GM19351 (cell line): ENCODE measurements around the gene NRCAM.
A peak's percentile ranks its signal among the peaks of the same experiment; 100 is the strongest.

Source experiments
- ATAC-seq: cut with Tn5 transposase; IDR thresholded peaks from one replicate; pipeline ENCODE4 v1.9.1; 2021; ENCODE audit warnings: mild to moderate bottlenecking, moderate library complexity; ENCODE audit not compliant: unreplicated experiment

Gene NRCAM

DNA sequence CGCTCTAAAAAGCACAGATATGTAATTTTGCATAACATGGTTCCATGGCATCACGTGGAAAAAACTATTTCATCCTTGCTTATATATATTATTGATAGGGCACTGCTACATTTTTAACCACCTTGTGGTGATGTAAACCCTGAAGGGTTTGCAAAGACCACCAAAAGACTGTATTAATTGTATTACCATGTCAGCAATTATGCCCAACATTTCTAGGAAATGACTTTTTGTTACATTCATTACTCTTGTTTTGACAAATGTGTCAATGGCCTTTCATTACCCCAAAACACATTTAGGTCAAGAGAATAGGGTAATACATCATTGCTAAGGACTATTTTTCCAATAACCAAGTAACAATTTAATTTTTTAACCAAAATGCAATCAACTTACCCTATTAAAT is 142.2 kb downstream of the NRCAM start:
- ATAC-seq: no peak

DNA sequence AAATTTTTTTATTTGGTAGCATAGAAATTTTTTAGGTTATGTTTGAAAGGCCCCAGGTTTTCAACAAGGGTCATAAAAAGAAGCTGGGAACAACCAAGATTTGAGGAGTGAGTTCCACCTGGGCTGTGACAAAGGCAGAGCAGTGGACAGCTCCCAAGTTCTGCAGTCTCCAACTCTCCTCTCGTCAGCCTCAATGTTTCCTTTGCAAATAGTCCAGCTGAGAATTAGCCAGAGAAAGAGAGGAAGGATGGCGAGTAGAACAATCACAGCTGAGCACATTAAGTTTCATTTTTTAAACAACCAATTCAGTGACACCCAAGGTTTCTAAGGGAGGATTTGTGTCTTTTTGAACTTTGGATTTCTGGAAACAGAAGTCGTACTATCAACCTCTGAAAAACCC is 143.2 kb downstream of the NRCAM start:
- ATAC-seq: no peak

DNA sequence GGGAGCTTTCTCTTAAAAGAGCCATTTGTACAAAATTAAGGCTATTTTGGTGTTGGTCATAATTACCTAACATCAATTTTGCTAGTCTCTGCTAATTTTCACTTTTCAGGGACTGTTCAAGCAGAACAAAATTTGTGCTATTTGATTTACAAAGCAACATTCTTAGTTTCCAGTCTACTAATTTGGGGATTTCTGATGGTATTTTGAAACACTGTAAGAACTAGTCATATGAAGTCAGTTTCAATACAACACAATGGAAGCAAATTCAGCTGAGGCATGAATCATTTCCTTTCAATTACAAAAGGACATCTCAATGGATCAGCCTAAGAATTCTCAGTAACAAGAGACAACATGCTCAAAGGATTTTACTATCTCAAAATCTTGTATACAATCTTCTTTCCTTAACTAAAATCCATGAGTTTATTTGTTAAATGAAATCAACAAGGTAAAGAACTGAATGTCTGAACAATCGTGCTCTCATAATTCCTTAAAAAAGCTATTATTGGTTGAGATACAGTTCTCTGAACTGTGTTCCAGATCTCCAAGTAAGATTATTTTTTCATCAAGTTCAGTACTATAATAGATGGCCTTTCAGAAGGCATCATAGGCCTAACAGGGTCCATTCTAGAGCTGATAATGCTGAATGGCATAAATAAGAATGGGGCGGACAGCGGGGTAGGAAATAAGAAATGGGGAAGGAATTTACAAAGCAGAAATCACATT is 144.6 kb downstream of the NRCAM start:
- ATAC-seq: peak; percentile 75

DNA sequence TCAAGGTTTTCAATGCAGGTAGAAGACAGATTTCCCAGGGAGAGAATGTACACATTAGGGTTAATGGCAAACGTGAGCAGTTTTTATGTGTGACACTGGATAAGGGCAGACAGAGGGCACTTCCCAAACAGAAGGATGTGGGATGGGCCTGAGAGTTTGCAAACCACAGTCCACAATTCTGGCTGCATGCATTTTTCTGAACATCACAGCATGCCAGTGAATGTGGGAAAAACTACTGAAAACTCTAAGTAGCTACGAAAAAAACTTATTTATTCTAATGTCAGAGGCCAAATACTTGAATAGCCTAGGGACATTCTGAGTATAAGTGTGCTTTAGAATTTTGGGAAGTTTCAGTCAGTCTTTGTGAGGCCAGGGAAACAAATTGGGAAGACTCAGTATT is 145.9 kb downstream of the NRCAM start:
- no peak for ATAC-seq

DNA sequence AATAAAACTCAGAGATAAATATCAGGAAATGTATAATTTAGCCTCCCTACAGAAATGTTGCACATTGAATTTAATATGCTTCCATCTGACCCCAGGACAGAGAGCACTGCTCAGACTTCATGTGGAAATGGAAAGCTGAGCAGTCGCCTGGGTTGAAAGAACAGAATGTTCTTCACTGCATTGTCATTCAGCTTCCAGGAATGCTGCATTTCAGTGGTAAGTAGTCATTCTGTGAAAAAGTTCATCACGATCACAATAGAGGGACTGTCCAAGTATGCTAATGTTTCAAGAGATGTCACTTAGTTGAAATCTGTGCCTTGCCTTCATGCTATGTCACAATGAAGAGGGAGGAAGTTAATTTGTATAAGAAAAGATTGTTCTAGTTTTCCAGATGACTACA is 147.3 kb downstream of the NRCAM start:
- peak; percentile 50 for ATAC-seq

DNA sequence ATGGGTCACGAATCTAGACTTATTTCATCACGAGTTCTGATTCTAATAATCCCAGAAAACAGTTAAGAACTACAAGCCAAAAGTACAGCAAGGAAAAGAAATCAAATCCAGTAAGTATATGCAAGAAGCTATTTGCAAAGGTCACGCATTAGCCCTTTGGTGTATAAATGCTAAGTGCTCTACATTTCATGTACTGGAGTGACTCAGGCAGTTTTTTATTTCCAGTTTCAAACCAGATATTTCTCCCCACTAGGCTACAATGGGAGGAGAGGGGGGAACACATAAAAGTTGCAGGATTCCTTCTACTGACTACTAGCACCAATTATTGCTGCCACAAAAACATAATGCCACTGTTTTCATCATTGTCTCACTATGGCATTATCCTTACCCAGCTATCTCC is 148.0 kb downstream of the NRCAM start:
- ATAC-seq: no peak

DNA sequence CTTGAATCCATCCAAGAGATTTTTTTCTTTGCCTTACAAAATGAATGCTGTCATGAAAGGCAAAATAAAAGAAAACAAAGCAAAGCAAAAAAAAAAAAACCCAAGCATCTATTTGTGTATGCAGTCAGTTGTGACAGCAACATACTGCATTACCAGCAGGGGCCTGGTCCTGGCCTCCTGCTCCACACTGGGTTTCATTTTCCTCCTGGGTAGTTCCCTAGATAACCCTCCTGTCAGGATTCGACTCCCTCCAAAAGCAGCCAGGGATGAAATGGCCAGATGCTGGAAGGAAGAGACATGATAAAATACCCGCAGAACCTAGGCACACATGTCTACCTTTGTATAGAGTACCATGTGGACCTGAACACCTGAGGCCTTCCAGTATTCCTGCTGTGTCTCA is 148.6 kb downstream of the NRCAM start:
- ATAC-seq: no peak

DNA sequence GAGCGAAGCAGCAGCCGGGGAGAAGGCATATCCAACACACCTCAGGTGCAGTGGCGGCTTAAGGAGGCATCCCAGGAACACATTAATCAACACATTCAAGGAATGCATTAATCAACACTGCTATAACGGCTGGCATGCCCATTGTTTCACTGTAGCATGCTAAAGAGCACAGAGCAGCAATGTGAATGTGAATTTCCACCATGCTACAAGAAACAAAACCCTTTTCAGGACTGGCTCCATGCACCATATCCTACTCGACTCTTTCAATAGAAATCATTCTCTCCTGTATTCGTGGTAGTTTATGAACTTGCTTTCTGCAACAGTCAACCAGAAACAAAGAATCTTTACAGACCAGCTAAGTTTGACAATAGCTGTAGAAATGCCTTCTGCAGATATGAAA is 149.0 kb downstream of the NRCAM start:
- ATAC-seq: no peak

DNA sequence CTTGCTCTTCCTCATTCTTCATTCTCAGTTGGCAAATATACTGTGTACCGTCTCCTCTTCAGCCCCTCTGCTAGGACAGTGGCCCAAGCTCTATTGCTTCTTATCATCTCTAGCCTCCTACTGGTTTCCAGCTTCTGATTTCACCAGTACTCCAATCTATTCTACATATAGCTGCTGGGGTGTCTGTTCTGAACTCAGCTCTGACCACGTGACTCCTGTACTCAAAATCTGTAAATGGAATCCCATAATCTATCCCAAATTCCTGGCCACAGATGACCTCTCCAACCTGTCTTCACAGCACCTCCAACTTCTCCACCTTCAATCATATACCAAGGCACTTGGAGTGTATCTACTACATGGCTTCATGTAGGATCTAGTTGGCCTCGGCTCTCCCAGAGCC is 152.9 kb downstream of the NRCAM start:
- ATAC-seq: no peak

DNA sequence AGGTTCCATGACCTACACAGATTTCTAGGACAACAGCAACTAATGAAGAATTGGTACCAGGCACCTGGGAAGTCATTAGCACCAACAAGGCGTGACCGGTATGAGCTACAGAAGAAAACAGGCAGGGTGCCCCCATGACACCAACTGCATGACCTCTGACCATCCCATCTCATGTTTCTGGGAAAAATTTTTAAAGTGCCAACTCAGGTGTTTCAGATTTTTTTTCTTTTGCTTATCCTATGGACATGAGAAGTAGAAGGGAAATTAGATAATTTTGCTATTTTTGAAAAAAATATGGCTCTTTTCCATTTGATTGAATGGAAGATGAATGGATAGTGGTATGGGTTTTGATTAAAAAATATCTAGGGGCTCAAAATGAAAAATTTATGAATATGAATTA is 154.8 kb downstream of the NRCAM start:
- ATAC-seq: no peak

DNA sequence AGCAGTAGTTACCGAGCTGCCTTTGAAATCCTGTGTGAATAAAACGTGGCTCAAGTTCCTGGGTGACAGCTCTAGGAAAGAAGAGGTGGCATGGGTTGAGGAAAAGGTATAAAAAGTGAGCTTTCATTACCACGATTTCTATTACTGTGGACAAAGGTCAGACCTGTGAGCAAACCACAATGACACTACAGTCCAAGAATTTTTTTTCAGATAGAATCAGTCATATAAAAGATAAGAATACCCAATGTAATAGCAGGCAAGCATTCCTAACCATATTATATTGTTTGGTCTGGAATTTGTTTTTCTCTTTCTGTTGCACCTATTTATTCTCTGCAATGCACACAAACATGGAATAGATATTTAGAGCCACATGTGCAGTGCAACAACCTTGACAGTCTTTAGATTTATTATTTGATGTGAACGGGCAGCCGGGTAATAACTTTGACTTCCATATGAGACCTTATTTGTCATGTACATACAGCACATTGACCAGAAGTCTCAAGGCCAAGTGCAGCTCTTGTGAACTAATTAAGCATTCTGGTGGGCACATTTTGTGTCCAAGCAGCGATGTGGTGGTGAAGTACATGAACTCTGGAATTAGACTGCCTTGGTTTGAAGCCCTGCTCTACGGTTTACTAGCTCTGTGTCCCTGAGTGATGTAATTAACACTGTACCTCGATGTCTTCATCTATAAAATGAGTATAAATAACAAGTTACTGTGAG is 156.8 kb downstream of the NRCAM start:
- no peak for ATAC-seq

DNA sequence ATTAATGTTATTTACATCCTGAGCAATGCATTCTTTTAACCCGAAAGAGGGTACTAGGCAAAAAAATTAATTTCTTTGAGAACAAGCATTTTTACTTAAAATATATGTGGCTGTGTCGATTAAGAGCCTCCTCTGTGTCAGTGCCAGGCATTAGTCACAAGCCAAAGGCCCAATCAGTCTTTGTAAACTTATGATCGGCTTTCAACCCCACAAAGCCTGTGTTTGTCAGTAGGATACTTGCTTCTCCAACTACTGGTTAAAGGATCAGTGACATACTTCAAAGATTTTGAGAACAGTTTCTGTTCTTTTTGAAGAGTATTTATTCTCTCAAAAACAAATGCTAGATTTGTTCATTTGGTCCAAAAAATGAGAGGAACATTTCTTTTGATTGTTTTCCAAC is 159.3 kb downstream of the NRCAM start:
- no peak for ATAC-seq

DNA sequence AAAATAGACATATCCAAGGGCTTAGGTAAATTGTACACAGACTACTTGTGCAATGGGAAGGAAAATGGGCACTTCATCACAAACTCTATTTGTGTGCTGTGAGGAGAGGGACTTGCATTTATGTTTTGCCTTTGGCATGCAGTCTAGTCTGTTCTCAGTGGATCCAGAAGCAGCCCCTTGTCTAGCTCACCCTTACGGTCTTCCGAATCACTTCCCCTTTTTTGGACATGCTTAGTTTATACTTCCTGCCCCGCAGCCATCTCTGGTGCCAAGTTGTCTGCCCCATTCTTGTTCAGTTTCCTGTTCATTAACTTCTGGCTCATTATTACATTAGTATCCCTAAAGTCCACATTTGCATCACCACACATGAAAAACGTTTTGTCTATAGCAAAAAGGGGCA is 161.6 kb downstream of the NRCAM start:
- peak; percentile 99 for ATAC-seq

DNA sequence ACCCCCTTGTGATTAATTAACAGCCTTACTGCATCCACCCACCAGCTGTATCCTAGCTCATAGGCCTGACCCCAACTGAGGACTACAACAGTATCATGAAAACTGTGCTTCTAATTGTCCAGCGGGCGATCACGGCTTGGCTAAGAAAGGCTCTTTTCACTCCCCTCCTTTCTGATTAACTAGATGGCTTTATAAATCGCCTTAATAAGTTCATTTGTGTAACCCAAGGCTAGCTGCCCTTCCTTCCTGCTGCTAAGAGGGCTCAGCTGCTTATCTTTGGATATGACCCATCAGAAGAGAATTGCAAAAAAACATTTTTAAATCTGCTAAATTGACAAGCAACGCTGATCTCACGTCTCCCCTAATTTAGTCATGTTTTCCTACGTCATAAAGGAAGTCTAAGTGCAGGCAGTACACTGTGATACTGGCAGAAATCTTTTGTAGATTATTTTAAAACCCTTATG is 163.1 kb downstream of the NRCAM start:
- no peak for ATAC-seq

DNA sequence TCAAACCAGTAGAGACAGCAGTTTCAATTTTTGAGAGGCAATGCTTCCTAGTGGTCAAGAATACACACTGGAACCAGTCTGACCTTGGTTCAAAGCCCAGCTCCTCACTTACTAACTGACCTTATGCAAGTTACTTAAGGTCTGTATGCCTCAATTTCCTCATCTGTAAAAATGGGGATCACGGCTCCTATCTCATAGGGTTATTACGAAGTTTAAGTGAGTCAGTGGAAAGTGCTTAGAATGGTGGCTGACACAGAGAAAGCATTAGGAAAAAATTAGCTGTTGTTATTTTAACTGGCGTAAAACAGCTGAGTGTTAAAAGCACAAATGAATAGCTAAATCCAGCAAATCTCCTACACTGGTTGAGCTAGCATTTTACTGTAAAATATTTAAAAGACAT is 163.7 kb downstream of the NRCAM start:
- no peak for ATAC-seq

DNA sequence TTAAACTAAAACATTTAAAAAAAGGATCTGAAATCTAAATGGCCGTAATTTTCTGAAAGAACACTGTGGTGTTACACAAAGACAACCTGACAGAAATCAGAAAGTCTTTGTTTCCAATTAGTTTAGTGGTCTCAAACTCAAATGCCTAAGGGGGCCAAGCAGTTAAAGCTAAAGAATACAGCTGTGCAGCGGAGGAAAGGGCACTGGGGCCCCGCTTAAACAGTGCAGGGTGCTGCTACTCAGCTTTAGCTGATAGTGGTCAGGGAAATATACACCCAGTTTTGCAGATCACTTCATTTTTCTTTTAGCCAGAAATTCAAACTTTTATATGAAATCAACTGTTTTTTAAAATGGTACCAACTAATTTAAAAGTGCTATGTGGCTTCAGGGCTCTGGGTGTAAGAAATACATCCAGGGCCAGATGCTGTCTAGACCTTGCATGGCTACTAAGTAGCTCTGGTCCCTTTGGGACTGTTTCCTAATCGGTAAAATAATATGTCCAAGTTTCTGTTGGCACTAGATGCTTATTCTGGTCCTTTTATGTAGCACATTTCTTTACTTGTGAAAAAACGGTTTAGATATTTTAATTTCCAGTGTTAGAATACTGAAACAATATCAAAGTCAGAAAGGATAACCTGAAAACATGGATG is 164.3 kb downstream of the NRCAM start:
- no peak for ATAC-seq

DNA sequence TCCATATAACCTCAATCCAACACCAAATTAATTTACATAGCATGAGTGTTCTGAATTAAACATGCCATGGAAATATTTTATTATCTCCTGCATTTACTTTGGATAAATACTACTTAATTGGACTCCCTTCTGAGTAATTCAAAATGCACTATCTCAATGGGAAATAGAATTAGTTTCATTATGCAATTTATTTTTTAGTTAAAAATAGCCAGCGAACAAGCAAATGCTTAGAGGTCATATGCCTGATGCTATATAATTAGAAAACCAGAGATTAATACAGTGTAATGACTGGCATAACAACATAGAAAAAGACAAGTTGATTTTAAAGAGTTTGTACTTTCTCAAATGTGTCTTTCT is 165.1 kb downstream of the NRCAM start:
- no peak for ATAC-seq

DNA sequence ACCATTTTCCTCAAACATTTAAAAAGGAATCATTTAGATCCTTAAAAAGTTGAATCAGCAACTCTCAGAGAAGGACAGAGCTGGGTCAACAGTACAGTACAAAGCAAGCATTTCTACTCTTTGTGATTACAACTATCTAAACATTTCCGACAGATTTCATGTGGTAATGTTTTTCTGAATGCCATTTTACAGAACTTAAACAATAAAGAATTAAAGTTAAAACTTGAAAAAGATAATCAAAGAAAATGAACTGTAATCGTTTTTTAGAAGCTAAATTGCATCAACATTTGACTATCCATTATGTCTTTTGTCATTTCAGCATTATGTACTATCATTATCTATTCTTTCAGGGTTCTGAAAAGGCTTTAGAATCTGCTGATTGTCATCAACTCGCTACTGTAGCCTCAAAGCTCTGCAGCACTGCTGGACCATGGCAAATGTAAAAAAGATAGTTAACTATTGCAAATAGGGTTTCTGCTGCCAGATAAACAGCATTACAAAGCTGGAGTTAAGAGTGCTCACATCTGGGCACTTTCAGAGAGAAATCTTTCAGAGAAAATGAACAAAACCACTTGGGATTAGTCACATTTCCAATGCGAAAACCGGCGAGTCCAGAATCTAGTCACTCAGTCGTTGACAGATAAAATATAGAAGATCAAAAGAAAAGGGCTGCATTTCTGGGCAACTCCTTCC is 165.6 kb downstream of the NRCAM start:
- ATAC-seq: no peak

DNA sequence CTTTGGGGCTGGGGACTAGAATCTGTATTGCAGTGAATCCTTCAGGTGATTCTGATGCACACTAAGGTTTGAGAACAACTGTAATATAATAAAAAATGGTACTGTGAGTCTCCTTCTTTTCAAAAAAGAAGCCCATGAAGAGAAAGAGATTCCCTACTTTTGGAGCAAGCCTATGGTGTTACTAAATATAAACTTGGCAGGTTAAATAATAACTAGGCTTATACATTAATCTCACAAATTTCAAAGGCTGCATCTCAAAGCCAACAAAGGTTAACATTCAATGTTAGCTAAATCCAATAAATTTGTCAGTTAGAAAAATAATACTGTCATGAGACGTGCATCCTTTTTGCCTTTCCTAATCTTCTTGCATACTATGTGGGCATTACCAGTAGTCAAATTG is 166.4 kb downstream of the NRCAM start:
- ATAC-seq: no peak

DNA sequence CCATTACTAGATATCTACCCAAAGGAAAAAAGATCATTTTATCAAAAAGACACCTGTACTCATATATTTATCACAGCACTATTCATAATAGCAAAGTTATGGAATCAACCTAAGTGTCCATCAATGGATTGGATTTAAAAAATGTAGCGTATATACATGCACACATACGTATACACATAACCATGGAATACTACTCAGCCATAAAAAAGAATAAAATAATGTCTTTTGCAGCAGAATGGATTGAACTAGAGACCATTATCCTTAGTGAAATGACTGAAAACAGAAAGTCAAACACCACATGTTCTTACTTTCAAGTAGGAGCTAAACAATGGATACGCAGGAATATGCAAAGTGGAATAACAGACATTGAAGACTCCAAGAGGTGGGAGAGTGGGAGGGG is 168.4 kb downstream of the NRCAM start:
- no peak for ATAC-seq

DNA sequence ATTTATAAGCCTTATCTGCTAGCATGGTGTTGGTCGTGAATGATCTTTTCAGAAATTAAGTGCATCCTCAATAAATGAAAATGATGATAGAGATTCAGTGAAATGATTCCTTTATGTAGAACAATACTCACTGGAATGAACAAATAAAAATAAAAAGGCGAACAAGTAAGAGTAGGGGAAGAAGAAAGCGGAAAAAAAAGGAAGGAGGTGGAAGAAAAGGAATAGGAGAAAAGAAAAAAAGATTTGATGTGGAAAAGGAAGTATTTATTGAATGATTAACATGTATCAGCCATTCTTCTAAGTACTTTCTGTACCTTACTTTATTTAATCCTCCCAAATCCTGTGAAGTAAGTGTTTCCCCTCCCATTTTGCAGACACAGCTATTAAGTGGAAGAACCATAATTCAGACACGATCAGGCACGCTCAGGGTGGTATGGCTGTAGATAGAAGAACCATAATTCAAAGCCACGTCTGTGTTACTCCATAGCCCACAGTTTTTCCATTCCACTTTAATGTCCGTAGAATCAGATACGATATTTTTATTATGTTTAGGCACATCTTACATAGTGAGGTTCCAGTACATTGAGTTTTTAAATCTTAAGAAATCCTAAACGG is 169.8 kb downstream of the NRCAM start:
- ATAC-seq: no peak
